MG63 (cell line): Measurements from ENCODE around the gene LIPK. TPM values are rescaled to one million over a fixed set of nuclear protein-coding genes. Genes with fewer than 3 reads are reported as not detected.
"Not testable (repeated sequence)": the region's sequence is repeated elsewhere in the genome, so short reads cannot be mapped to it uniquely, and the experiment has no call there.

Experiments
- DNase-seq: peaks from one replicate; pipeline ENCODE4 v3.0.0-alpha.2; 2020
- H3K27me3 ChIP-seq: fragments of 250-450 bp; sonication (Bioruptor Pico); 2 replicates; pipeline ENCODE4 v1.5.1; 2020; ENCODE audit warnings: mild to moderate bottlenecking, moderate library complexity
- H3K36me3 ChIP-seq: fragments of 250-450 bp; sonication (Bioruptor Pico); 2 replicates; pipeline ENCODE4 v1.5.1; 2020; ENCODE audit warnings: mild to moderate bottlenecking, moderate library complexity
- H3K4me3 ChIP-seq: fragments of 250-450 bp; sonication (Bioruptor Pico); 2 replicates; pipeline ENCODE4 v1.5.1; 2020; ENCODE audit warnings: mild to moderate bottlenecking, moderate library complexity
- H3K9me3 ChIP-seq: fragments of 250-450 bp; sonication (Bioruptor Pico); 2 replicates; pipeline ENCODE4 v1.5.1; 2020; ENCODE audit warnings: mild to moderate bottlenecking, moderate library complexity
- total RNA-seq: library from RNA; depleted of rRNA; stranded (reverse); fragments of >200 nt; shearing (Covaris generic); gene quantifications from 2 replicates; pipeline ENCODE4 v1.2.3, GENCODE V29; 2014; ENCODE audit warnings: low replicate concordance; rRNA removed

LIPK gene, protein sequence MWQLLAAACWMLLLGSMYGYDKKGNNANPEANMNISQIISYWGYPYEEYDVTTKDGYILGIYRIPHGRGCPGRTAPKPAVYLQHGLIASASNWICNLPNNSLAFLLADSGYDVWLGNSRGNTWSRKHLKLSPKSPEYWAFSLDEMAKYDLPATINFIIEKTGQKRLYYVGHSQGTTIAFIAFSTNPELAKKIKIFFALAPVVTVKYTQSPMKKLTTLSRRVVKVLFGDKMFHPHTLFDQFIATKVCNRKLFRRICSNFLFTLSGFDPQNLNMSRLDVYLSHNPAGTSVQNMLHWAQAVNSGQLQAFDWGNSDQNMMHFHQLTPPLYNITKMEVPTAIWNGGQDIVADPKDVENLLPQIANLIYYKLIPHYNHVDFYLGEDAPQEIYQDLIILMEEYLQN
- not detected in 2 replicates for total RNA-seq

DNA sequence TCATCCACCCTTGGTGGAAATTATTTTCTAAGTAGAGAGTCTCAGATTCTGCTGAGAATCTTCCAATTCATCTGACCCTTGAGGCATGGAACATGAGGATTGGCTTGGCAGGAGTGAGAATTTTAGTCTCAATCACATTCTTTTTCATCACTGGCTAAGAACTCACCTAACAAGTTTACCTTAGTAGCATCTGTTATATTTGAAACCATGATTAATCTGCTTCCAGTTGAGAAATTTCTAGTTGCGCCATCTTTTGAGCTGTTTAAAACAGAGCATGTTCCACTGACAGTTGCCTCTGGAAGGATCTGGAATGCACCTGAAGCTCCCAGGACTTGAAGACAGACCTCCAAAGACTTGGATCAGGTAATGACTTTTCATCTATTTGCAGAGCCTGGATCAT is at the start of gene LIPK:
Gene LIPK (plus strand): TSS at position 292 of the 400 bp plus-strand sequence. CDS start 18,295 bp downstream, outside the sequence.
- Histone ChIP-seq H3K4me3 (no peak within 1 kb of the TSS), H3K9me3 (no peaks in the 10 kb centered on the region), H3K27me3 (no peaks in the 10 kb centered on the region), H3K36me3 (no peaks in the 10 kb centered on the region)
- no peak for DNase-seq

DNA sequence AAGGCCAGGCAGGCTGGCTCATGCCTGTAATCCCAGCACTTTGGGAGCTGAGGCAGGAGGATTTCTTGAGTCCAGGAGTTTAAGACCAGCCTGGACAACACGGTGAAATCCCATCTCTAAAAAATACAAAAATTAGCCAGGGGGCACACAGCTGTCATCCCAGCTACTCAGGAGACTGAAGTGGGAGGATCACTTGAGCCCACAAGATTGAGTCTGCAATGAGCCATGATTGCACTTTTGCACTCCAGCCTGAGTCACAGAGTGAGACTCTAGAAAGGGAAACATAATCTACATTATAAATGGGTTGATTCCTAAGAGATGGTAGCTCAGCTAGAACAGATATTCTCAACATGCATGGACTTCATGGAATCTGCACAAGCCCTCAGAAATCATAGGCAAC is 48.1 kb upstream of the LIPK start:
- peak; percentile 4 for DNase-seq
- no peak overlapping the region for H3K4me3 ChIP-seq
- peaks cover 2% of the 10 kb centered on the region; the same call in 1 of the 2 replicates for H3K9me3 ChIP-seq
- H3K27me3 ChIP-seq, result no peaks in the 10 kb centered on the region
- no peaks in the 10 kb centered on the region; the same call in 1 of the 2 replicates for H3K36me3 ChIP-seq

DNA sequence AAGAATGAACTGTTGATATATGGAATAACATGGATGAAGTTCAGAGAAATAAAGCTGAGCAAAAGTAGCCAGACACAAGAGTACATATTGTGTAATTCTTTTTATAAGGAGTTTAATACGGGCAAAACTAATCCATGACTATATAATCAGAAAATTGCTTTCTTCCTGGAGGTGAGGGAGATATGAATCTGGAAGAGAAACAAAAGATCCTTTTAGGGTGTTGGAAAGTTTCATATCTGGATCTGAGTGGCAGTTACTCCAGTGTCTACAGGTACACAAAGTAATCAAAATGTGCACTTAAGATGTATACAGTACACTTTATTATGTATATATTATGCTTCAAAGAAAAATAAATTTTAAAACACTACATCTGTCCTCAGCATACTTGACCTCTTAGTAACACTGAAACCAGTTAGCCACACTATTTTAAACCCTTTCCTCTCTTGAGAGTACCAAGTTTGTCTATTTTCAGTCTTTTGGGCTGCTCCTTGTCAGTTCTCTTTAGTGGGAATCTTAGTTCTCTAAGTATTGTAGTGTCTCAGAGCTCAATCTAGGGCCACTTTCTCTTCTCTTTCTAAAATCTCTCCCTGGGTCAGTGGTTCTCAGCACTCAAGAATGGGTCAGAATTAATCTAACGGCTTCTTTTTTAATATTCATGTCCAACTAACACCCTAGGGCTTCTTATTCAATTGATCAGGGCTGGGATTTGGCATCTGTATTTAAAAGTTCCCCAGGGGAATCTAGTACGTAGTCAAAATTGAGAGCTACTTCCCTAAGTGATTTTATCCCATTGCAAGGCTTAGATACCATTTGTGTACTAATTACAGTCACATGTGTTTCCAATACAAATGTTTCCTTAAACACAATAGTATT is 46.1 kb upstream of the LIPK start:
- no peaks in the 10 kb centered on the region for H3K9me3 ChIP-seq
- no peaks in the 10 kb centered on the region for H3K36me3 ChIP-seq
- DNase-seq, result no peak
- H3K4me3 ChIP-seq, result no peak overlapping the region
- no peaks in the 10 kb centered on the region for H3K27me3 ChIP-seq

DNA sequence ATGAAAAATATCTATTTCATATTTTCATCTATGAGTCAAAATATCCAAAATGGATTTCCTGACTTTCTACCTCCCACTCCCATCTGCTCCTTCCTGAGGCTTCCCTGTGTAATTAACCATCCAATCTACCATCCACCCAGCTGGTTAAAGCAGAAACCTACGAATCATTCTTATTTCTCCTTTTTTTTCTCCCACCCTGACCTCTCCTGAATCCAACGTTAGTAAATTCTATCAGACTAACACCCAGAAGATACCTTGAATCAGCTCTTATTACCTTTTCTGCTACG is 45.5 kb upstream of the LIPK start:
- DNase-seq, result no peak
- Histone ChIP-seq H3K27me3 (no peaks in the 10 kb centered on the region), H3K4me3 (no peak overlapping the region), H3K9me3 (no peaks in the 10 kb centered on the region), H3K36me3 (no peaks in the 10 kb centered on the region)

DNA sequence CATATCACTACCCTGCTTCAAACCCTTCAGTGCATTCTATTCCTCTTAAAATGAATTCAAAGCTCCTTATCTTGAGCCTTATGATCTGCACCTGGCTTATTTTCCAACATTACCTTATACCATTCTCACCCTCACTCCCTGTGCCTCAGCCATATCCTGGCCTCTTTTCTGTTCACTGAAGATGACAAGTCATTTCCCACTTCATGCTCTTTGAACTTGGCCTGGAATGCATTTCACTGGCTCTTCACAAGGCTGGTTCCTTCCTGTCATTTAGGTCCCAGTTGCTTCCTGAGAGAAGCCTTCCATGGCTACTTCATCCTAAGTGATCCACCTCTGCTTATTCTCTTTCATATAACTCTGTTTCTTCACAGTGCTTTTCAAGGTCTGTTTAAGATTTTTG is 45.0 kb upstream of the LIPK start:
- no peaks in the 10 kb centered on the region for H3K9me3 ChIP-seq
- DNase-seq, result no peak
- H3K36me3 ChIP-seq, result no peaks in the 10 kb centered on the region
- H3K27me3 ChIP-seq, result no peaks in the 10 kb centered on the region
- no peak overlapping the region for H3K4me3 ChIP-seq

DNA sequence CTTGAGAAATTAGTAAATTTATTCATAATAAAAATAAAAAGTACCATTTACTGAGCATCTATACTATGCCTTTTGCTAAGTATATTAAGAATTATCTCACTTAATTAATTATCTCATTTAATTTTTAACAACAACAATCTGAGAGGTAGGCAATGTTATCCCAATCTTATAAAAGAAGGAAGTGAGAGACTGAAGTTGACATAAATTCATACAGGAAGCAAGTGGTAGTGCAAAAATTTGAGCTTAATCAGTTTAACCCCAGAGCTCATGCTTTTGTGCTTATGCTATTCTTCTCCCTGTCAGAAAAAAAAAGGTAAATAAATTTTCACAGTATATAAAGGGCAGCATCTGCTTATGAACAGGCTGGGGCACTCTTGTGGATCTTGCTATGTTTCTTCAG is 44.5 kb upstream of the LIPK start:
- H3K36me3 ChIP-seq, result no peaks in the 10 kb centered on the region
- H3K4me3 ChIP-seq, result no peak overlapping the region
- H3K9me3 ChIP-seq, result no peaks in the 10 kb centered on the region
- no peak for DNase-seq
- H3K27me3 ChIP-seq, result no peaks in the 10 kb centered on the region

DNA sequence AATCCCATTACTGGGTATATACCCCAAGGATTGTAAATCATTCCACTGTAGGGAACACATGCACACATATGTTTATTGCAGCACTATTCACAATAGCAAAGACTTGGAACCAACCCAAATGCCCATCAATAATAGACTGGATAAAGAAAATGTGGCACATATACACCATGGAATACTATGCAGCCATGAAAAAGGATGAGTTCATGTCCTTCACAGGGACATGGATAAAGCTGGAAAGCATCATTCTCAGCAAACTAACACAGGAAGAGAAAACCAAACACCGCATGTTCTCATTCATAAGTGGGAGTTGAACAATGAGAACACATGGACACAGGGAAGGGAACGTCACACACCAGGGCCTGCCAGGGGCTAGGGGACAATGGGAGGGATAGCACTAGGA is 42.9 kb upstream of the LIPK start:
- not testable (repeated sequence) for H3K36me3 ChIP-seq, H3K4me3 ChIP-seq, H3K9me3 ChIP-seq, H3K27me3 ChIP-seq, DNase-seq

DNA sequence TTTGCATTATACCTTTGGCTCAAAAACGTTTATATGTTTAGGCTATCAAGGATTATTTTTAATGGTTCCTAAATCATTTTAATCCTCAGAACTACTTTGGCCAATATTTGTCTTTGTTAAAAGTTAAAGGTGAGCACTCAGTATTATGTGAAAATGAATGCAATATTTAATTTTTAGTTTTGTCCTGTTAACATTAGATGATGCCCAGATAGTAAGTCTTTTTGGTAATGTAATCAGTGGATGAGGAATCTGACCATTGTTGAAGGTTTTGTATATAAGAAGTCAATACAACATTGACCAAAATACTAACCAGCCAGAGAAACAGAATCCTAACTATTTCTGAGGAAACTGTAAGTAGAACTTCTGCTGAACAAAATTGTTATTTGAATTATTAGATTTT is 41.9 kb upstream of the LIPK start, which contains the start of gene LIPF:
Gene LIPF (plus strand): TSS at position 301 of the 400 bp plus-strand sequence. CDS start 2,856 bp downstream, outside the sequence.
- no peaks in the 10 kb centered on the region for H3K9me3 ChIP-seq
- no peak for DNase-seq
- no peaks in the 10 kb centered on the region for H3K36me3 ChIP-seq
- H3K27me3 ChIP-seq, result no peaks in the 10 kb centered on the region
- H3K4me3 ChIP-seq, result no peak within 1 kb of the TSS

DNA sequence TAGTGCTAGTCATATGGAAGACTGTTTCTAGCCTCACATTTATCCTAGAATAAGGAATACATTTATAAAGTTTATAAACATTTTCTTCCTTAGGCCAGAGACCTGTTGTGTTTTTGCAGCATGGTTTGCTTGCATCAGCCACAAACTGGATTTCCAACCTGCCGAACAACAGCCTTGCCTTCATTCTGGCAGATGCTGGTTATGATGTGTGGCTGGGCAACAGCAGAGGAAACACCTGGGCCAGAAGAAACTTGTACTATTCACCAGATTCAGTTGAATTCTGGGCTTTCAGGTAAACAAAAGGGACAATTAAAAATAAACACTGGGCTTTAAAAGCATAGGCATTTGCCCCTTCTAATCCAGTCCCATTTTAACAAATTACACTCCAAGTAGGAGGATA is 37.6 kb upstream of the LIPK start:
- H3K36me3 ChIP-seq, result no peaks in the 10 kb centered on the region
- no peaks in the 10 kb centered on the region for H3K9me3 ChIP-seq
- no peak overlapping the region for H3K4me3 ChIP-seq
- DNase-seq, result no peak
- H3K27me3 ChIP-seq, result no peaks in the 10 kb centered on the region

DNA sequence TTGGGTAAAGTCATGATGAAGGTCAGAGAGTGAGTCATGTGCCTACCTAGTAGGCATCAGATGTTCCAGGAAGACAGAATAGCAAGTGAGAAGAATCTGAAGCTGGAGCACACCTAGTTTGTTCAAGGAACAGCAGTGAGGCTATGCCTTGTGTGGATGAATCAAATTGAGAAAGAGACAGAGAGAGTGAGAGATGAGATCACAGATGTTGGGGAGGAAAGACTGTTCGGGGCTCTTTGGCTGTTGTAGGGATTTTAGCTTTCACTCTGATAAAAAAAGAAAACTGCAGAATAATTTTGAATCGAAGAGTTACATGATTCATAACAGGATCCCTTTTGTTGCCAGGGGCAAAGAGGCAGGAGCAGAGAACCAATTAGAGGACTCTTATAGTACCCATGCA is 35.6 kb upstream of the LIPK start:
- H3K9me3 ChIP-seq, result no peaks in the 10 kb centered on the region
- no peak overlapping the region for H3K4me3 ChIP-seq
- no peaks in the 10 kb centered on the region for H3K27me3 ChIP-seq
- no peak for DNase-seq
- no peaks in the 10 kb centered on the region for H3K36me3 ChIP-seq

DNA sequence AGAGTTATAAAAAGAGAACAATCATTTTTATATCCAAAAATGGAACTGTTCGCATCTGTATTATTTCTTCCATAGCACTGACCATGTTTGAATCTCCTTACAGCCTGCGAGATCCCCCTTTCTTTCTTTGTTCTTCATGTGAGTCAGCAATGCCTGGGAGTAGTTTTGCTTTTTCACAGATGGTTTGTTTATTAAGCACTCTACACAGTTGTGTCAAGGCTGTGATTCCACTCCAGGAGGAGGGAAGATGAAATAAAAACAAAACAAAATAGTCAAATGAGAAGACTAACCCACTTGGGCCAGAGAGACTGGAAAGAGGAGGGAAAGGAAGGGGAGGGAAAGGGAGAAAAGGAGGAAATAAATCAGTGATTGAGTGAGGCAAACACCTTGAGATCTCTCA is 34.0 kb upstream of the LIPK start:
- no peak for DNase-seq
- H3K27me3 ChIP-seq, result no peaks in the 10 kb centered on the region
- H3K9me3 ChIP-seq, result no peaks in the 10 kb centered on the region
- no peak overlapping the region for H3K4me3 ChIP-seq
- H3K36me3 ChIP-seq, result no peaks in the 10 kb centered on the region

DNA sequence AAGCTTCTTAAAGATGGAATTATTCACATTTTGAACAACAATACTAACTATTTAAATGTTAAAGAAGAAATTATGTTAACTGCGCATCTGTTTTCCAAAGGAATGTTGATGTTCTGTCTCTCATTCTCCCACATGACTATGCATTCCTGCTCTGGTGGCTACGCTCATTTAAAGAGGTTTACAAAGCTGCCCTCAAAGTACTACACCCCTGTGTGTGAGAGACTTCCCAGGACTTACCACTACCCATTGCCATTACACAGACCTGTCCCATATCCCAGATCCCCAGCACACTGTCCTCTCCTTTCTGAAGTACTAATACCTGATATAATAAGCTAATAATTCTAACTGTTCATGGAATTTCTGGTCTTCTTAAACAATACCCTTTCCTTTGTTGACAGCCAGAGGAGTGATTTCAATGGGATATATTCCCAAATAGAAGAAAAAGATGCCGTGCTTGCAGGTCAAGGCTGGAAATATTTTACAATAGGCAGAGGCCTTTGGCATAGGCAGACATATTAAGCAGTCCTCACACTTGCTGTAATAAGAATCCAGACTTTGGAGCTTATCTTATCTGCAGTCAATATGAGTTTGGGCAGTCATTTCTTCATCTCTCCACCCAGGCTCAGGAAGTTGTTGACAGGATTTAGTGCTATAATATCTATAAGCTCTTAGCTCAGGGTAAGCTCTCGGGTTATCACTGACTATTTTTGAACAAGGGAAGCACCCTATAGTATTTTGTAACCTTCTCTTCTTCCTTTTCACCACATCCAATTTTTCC is 29.6 kb upstream of the LIPK start:
- Histone ChIP-seq H3K9me3 (no peaks in the 10 kb centered on the region), H3K27me3 (no peaks in the 10 kb centered on the region)
- DNase-seq, result no peak

DNA sequence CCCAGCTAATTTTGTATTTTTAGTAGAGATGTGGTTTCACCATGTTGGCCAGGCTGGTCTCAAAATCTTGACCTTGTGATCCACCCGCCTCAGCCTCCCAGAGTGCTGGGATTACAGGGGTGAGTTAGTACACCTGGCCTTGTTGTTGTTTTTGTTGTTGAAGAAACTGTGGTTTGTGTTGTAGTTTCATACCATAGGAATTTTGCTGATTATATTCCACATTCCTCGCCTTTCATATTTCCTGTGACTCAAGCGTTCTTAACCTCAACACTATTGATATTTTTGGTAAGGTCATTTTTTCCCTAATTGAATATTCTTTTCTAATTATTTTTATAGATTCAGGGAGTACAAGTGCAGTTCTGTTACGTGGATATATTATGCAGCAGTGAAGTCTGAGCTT is 25.1 kb upstream of the LIPK start:
- Histone ChIP-seq H3K9me3 (no peaks in the 10 kb centered on the region), H3K4me3 (no peak overlapping the region), H3K36me3 (no peaks in the 10 kb centered on the region), H3K27me3 (no peaks in the 10 kb centered on the region)
- DNase-seq, result no peak

More for the DNA sequence above, 29.6 kb upstream of the LIPK start:
- Histone ChIP-seq H3K36me3 (no peaks in the 10 kb centered on the region), H3K4me3 (no peak overlapping the region)

DNA sequence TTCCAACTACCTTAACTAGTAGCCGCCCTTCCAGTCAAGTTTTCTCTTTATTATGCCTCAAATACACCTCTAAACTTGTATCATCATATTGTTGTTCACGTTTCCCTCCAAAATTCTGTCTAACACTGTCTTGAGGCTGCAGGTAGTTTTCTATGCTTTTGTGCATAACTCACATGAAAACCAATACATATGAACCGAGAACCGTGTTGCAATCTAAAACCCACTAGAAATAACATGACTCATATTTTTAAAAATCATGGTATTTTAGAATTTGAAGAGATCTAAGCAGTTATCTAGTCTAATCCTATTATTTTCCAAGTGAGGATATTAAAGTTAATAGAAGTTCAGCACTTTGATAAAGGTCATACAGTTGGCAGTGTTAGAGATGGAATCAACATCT is 23.6 kb upstream of the LIPK start:
- Histone ChIP-seq H3K4me3 (no peak overlapping the region), H3K9me3 (no peaks in the 10 kb centered on the region)
- no peak for DNase-seq

DNA sequence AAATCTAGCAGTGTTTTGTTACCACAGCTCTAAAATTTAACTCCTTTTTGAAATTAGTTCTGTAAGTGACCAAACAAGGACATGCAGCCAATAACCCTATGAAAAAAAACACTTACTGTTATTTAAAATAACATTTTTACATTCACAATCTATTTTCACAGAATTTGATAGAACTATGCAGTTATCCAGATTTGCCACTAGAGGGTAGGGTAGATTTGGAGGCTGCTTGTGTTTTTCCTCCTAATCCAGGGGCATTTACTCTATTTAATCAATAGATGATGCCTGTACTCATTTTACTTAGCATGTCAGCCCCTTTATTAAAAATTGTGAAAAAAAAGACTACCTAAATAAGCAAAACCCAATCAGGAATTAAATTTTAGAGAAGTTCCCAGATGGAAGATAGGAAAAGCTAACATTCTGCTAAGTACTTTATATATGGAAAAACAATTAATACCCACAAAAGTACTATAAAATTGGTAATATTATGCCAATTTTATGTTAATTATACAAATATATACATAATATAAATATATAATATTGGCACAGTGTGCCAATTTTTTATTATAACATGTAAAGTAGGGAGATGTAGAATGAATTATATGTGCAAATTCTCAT is 18.1 kb upstream of the LIPK start:
- Histone ChIP-seq H3K27me3 (no peaks in the 10 kb centered on the region), H3K36me3 (no peaks in the 10 kb centered on the region), H3K9me3 (no peaks in the 10 kb centered on the region), H3K4me3 (no peak overlapping the region)
- no peak for DNase-seq

More for the DNA sequence above, 23.6 kb upstream of the LIPK start:
- H3K36me3 ChIP-seq, result no peaks in the 10 kb centered on the region
- H3K27me3 ChIP-seq, result no peaks in the 10 kb centered on the region

DNA sequence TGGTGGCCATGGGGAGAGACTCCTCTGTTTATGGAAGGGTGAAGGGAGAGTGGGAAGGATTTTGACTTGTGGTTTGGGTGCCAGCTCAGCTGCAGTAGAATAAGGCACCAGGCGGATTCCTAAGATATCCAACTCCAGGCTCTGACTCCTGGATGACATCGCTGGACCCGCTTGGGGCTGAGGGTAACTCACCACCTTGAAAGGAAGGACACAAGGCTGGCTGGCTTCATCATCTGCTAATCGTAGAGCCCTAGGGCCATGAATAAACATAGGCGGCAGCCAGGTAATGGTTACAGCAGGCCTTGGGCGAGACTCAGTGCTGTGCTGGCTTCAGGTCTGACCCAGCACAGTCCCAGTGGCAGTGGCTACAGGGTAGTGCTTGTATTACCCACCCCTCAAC is 16.7 kb upstream of the LIPK start:
- H3K27me3 ChIP-seq, result no peaks in the 10 kb centered on the region
- DNase-seq, result no peak
- H3K4me3 ChIP-seq, result no peak overlapping the region
- no peaks in the 10 kb centered on the region for H3K9me3 ChIP-seq
- H3K36me3 ChIP-seq, result no peaks in the 10 kb centered on the region
